OCI-LY7 (cell line): ENCODE results near the gene RPUSD1. TPM values are rescaled to one million over a fixed set of nuclear protein-coding genes. Genes with fewer than 3 reads are reported as not detected.
"Not testable (repeated sequence)": the region's sequence is repeated elsewhere in the genome, so short reads cannot be mapped to it uniquely, and the experiment has no call there.

Experiments
- BruUV-seq: library from RNA; stranded (reverse); fragments of 400-500 nt; replicated peaks from 2 replicates; lab custom pipeline; 2021; lab: Mats Ljungman, UMichigan
- CTCF ChIA-PET: fragments of 300-600 bp; sonication (Branson Sonifier 250); formaldehyde crosslinking; loops from one replicate; lab custom pipeline; 2022; ENCODE audit warnings: antibody characterized with exemption; ENCODE audit not compliant: unreplicated experiment; lab: Charles Lee
- POLR2A ChIA-PET: fragments of 300-600 bp; sonication (Branson Sonifier 250); formaldehyde crosslinking; loops from one replicate; lab custom pipeline; 2022; ENCODE audit warnings: antibody characterized with exemption; lab: Charles Lee
- DNase-seq: peaks from one replicate; pipeline ENCODE4 v3.0.0-alpha.2; 2015; ENCODE audit warnings: low spot score
- H2AFZ ChIP-seq: fragments of 200-600 bp; sonication (generic), shearing (Covaris generic); 2 replicates; pipeline ENCODE4 v1.6.1; 2014; ENCODE audit warnings: mild to moderate bottlenecking, antibody characterized with exemption, low read length, moderate library complexity
- H3K27ac ChIP-seq: fragments of 200-600 bp; sonication (generic); 2 replicates; pipeline ENCODE4 v1.5.1; 2014; ENCODE audit warnings: mixed run types, low read depth, mild to moderate bottlenecking, moderate library complexity, low read length, inconsistent platforms; ENCODE audit not compliant: poor library complexity, severe bottlenecking
- H3K36me3 ChIP-seq: fragments of 200-600 bp; sonication (generic); 2 replicates; pipeline ENCODE4 v1.6.1; 2014; ENCODE audit warnings: mild to moderate bottlenecking, antibody characterized with exemption, low read length, moderate library complexity, mixed read lengths; ENCODE audit not compliant: insufficient read depth
- H3K4me1 ChIP-seq: fragments of 200-600 bp; sonication (generic); 2 replicates; pipeline ENCODE4 v1.5.1; 2014; ENCODE audit warnings: mild to moderate bottlenecking, low read length; ENCODE audit not compliant: insufficient read depth, poor library complexity, severe bottlenecking
- H3K4me2 ChIP-seq: fragments of 200-600 bp; sonication (generic); 2 replicates; pipeline ENCODE4 v1.6.1; 2014; ENCODE audit warnings: mild to moderate bottlenecking, low read length
- H3K4me3 ChIP-seq: fragments of 200-600 bp; sonication (generic); 2 replicates; pipeline ENCODE4 v1.5.1; 2014; ENCODE audit warnings: mild to moderate bottlenecking, low read depth, low read length; ENCODE audit not compliant: poor library complexity, severe bottlenecking
- H3K79me2 ChIP-seq: fragments of 200-600 bp; sonication (generic); 2 replicates; pipeline ENCODE4 v1.6.1; 2016; ENCODE audit warnings: low read depth, mild to moderate bottlenecking, low read length, moderate library complexity, mixed read lengths; ENCODE audit not compliant: insufficient read depth
- H3K9me2 ChIP-seq: fragments of 200-600 bp; sonication (generic); 2 replicates; pipeline ENCODE4 v1.6.1; 2016; ENCODE audit warnings: mild to moderate bottlenecking, low read length, mixed read lengths; ENCODE audit not compliant: insufficient read depth
- H3K9me3 ChIP-seq: fragments of 200-600 bp; sonication (generic); 2 replicates; pipeline ENCODE4 v1.6.1; 2014; ENCODE audit warnings: mild to moderate bottlenecking, mixed run types, low read length, mixed read lengths
- H4K20me1 ChIP-seq: fragments of 200-600 bp; sonication (generic); 2 replicates; pipeline ENCODE4 v1.6.1; 2014; ENCODE audit warnings: mild to moderate bottlenecking, antibody characterized with exemption, low read length, moderate library complexity, mixed read lengths; ENCODE audit not compliant: insufficient read depth
- CTCF ChIP-seq: fragments of 200-600 bp; sonication (generic); conservative IDR thresholded peaks from 2 replicates; pipeline ENCODE4 v1.5.1; 2014; ENCODE audit warnings: mild to moderate bottlenecking, antibody characterized with exemption, low read length, moderate library complexity, mixed read lengths
- EZH2phosphoT487 ChIP-seq: fragments of 200-600 bp; sonication (generic); IDR thresholded peaks from 2 replicates; pipeline ENCODE4 v1.6.1; 2018; ENCODE audit warnings: low read depth, borderline replicate concordance, mild to moderate bottlenecking, mixed run types, antibody characterized with exemption, low read length, moderate library complexity, mixed read lengths
- intact Hi-C: fragments of 100-400 bp; cut with micrococcal nuclease; formaldehyde crosslinking; loops from one replicate; pipeline ENCODE4 v1.10.0; 2022; ENCODE audit not compliant: unreplicated experiment
- total RNA-seq, 2 experiments: library from RNA; depleted of rRNA in 1 of 2; stranded (reverse); fragments of >200 nt in 1 of 2; shearing (Covaris generic) in 1 of 2; gene quantifications; 2 replicates each; pipeline ENCODE4 v1.2.3, GENCODE V29; 2014 to 2022

RPUSD1 gene
- total RNA-seq, 2 experiments from 2014 or later = 48.6 to 64.1 TPM

GRCh38 chr16:820748-821147 lies 32.6 kb upstream of the RPUSD1 start:
- Histone ChIP-seq H4K20me1 (no peaks in the 10 kb centered on the region), H3K9me2 (no peaks in the 10 kb centered on the region), H3K4me1 (no peaks in the 10 kb centered on the region), H3K9me3 (no peaks in the 10 kb centered on the region), H3K27ac (no peak overlapping the region), H2AFZ (no peak overlapping the region), H3K4me3 (no peak overlapping the region), H3K36me3 (no peaks in the 10 kb centered on the region), H3K79me2 (no peaks in the 10 kb centered on the region), H3K4me2 (no peak overlapping the region)
- TF ChIP-seq EZH2phosphoT487 = no peak
- no peak for TF ChIP-seq CTCF
- BruUV-seq = no TSS peak
- DNase-seq = no peak
- ChIA-PET CTCF (no interaction called here), POLR2A (no interaction called here)
- intact Hi-C loops = no loop called here

- H3K9me3 ChIP-seq, POLR2A ChIA-PET, H3K4me1 ChIP-seq: not testable (repeated sequence)
Observed at GRCh38 chr16:820044-820408, 31.8 kb upstream of the RPUSD1 start.

GRCh38 chr16:819336-820043 lies 31.3 kb upstream of the RPUSD1 start:
- intact Hi-C loops = no loop called here

More at GRCh38 chr16:820044-820408, 31.8 kb upstream of the RPUSD1 start:
- DNase-seq, H3K36me3 ChIP-seq, H3K79me2 ChIP-seq, H4K20me1 ChIP-seq, BruUV-seq, H3K9me2 ChIP-seq, H2AFZ ChIP-seq, H3K4me3 ChIP-seq, H3K27ac ChIP-seq, H3K4me2 ChIP-seq, intact Hi-C loops, CTCF ChIA-PET: not testable (repeated sequence)

More at GRCh38 chr16:819336-820043, 31.3 kb upstream of the RPUSD1 start:
- TF ChIP-seq CTCF = no peak
- no peak for TF ChIP-seq EZH2phosphoT487
- Histone ChIP-seq H3K4me3 (no peak overlapping the region), H3K27ac (no peak overlapping the region), H3K79me2 (no peaks in the 10 kb centered on the region), H3K36me3 (no peaks in the 10 kb centered on the region), H2AFZ (no peak overlapping the region), H3K9me2 (no peaks in the 10 kb centered on the region), H4K20me1 (no peaks in the 10 kb centered on the region), H3K4me1 (no peaks in the 10 kb centered on the region), H3K9me3 (no peaks in the 10 kb centered on the region), H3K4me2 (no peak overlapping the region)
- BruUV-seq = no TSS peak
- ChIA-PET CTCF (no interaction called here), POLR2A (no interaction called here)
- no peak for DNase-seq
